HCT116 (cell line): ENCODE measurements around the gene RELA.

ENCODE experiments used
- CTCF ChIP-seq, 3 experiments: fragments of 200-600 bp in 1 of 3; sonication (generic) in 1 of 3; IDR thresholded peaks in 2 of 3; conservative IDR thresholded peaks in 1 of 3; 2 replicates each; pipeline ENCODE4 v1.5.1; 2012 to 2017; ENCODE audit warnings: low read depth in 2 of 3, low read length in 2 of 3, antibody characterized with exemption in 1 of 3, borderline replicate concordance in 1 of 3, control low read depth in 1 of 3, mild to moderate bottlenecking in 1 of 3, mixed read lengths in 1 of 3, mixed run types in 1 of 3, moderate library complexity in 1 of 3; ENCODE audit not compliant: insufficient read depth in 1 of 3
- EGR1 ChIP-seq: IDR thresholded peaks from 2 replicates; pipeline ENCODE4 v1.6.1; 2012; ENCODE audit warnings: low read depth
- EZH2 ChIP-seq: fragments of 200-600 bp; sonication (generic); IDR thresholded peaks from 2 replicates; pipeline ENCODE4 v1.6.1; 2017; ENCODE audit warnings: antibody characterized with exemption, mixed run types
- POLR2AphosphoS5 ChIP-seq: IDR thresholded peaks from 2 replicates; pipeline ENCODE4 v1.6.1; 2011; ENCODE audit warnings: mild to moderate bottlenecking, low read depth, low read length, moderate library complexity
- SIN3A ChIP-seq: IDR thresholded peaks from 2 replicates; pipeline ENCODE4 v1.6.1; 2012; ENCODE audit warnings: low read depth

- no peak for TF ChIP-seq EZH2
- TF ChIP-seq SIN3A, result no peak
- no peak for TF ChIP-seq CTCF (IDR thresholded peaks at IDR 0.05 in 2 of 3, conservative IDR thresholded peaks at IDR 0.05 in 1 of 3; ENCODE audit: borderline replicate concordance in 1 of 3, insufficient read depth in 1 of 3, low read depth in 2 of 3, low read length in 2 of 3)
- no peak for TF ChIP-seq EGR1
- TF ChIP-seq POLR2AphosphoS5, result no peak
Measured at GRCh38 chr11:65699306-65699705, 36.6 kb upstream of the RELA start.
